Activated CD8-positive, alpha-beta memory T cell treated with anti-CD3 and anti-CD28 coated beads, Interleukin-2, amount 50 U/mL, for 24 hours (primary cell): ENCODE results near the gene KLHL34.

ENCODE experiments used
- DNase-seq: peaks from one replicate; pipeline ENCODE4 v3.0.0-alpha.2; 2020; ENCODE audit errors: extremely low read depth

The KLHL34 gene

GRCh38 chrX:21655901-21656586 lies 2.1 kb downstream of the KLHL34 start:
- DNase-seq = no peak

DNA sequence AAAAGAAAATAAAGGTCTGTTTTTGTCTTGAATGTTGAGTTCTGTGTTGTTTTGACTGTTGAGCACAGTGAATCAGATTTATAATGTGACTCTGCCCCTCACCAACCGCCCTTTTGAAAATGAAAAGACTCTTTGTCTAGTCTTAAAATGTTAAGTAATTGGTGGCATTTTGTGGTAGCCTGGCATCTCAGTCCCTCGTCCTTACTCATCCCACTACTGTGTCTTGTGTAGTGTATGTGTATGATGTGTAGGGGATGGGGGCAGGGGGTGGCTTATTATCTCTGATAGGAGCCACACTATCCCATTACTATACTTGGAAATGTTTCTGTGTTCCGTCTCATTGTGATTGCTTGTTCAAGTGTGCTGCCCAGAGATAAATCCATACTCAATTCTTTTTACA lies 12.2 kb downstream of the KLHL34 start:
- no peak for DNase-seq

DNA sequence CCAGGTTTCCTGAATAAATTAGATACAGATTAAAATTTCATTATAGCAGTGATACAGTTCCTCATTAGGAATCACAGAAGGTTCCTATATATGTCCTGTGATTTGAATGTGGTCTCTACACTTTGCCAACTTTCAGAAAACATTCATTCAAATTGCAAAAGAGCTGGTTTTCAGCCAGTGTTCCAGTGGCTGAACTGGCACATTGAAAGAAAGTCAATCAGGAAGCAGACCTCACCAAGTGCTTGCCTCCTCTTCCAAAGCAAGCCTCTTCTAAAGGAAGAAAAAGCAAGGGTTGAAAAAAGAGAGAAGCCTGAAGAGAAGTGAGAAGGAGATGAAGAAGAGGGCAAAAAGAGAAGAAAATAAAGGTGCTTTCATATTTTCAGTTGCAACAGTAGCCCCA lies 12.7 kb downstream of the KLHL34 start:
- no peak for DNase-seq

- no peak for DNase-seq
Measured at GRCh38 chrX:21639775-21640174, 18.4 kb downstream of the KLHL34 start.

- no peak for DNase-seq
Measured at GRCh38 chrX:21638311-21638710, 19.8 kb downstream of the KLHL34 start.

DNA sequence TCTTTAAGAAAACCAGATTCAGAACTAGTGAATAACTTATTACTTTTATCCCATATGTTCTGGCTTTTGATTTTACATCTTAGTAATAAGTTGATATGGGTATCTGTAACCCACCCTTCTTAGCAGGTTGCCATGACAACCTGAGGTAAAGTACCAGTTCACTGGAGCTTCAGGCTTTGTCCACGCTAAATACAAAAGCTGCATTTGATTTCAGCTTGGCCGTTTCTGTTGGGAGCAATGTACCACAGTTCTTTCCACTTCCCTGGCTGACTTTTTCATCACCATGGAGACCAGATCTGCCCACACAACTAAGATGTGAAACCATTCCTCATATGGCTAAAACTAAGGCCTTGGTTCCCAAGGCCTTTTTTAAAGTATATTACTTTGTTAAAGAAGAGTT lies 26.1 kb downstream of the KLHL34 start:
- no peak for DNase-seq

DNA sequence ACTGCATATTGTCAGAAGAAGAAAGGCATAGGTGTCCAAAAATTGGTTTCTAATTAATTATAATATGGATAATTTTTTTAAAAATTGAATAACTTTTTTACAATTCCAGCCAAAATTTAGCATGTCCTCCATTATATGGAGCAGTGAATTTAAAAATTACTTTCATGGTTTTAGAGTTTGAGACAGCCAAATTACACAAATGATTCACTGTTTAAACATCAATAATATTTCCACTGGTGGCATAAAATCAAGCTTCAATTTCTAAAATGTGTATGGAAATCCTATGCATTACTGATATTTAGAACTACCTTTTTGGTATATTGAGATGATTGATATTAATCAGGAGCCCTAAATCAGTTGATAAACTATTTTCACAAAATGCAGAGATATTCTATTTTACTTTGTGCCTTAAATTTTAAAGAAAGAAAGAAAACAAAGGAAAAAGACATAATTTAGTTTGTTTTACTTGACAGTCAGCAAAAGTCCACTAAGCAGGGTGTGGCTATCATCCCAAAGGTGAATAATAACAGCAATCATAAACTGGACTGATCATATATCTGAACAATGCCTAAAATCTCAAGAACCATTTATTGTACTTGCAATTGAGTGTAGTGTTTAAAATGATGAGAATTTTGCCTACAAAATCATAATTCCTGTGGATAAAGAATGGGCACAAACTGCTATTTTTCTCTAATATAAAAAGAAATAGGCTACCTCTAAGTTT lies 34.2 kb downstream of the KLHL34 start:
- no peak for DNase-seq

DNA sequence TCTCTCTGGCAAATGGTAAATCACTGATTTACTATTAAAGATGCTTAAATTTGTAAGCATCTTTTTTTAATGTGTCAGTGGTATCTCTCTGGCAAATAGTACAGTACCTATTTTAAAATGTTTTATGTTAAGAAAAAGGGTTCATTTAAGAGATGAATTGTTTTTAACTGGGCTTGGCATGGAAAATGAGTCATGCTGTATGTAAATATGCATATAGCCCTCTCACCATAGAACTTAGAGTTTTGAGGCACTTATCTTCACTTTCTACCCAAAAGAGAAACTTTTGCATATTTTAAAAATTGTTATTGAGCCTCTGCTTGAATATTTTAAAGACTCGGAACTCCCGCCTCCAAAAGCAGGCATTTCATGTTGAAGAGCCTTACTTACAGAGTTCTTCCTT lies 37.9 kb downstream of the KLHL34 start:
- DNase-seq = no peak

GRCh38 chrX:21616386-21616785 lies 41.7 kb downstream of the KLHL34 start:
- no peak for DNase-seq

DNA sequence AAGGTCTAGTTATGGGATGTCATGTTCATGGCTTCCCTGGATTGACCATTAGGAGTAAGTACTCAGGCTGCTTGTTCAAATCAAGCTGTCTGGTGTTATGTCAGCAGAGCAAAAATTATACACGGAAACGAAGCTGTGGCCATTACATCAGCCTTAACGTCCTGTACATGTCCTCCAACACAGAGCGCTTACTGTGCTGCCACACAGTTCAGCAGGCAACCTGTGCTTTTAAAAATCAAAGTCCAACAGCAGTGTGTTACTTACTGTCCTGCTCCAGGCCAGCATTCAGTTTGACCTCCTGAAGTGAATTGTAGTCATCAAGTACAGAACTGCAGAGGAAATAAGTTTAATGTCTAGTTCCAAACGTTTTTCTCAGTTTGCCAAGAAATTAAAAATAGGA lies 46.0 kb downstream of the KLHL34 start:
- no peak for DNase-seq

DNA sequence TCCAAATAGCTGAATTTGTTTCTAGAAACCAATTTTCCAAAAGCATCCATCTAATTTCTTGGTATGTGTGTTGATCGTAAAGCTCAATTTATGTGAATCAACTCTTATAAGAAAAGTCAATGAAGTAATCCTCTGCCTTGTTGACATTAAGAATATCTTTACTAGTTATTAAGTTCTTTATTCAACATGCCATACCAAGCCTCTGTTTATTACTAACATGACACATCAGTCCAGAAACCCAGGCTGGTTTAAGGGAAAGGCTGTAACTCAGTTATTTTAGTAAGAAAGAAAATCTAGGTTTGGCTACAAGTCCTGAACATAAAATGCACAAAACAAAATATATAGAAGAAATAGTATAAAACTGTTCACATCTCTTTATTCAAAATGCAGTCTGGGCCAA lies 48.0 kb downstream of the KLHL34 start:
- no peak for DNase-seq

DNA sequence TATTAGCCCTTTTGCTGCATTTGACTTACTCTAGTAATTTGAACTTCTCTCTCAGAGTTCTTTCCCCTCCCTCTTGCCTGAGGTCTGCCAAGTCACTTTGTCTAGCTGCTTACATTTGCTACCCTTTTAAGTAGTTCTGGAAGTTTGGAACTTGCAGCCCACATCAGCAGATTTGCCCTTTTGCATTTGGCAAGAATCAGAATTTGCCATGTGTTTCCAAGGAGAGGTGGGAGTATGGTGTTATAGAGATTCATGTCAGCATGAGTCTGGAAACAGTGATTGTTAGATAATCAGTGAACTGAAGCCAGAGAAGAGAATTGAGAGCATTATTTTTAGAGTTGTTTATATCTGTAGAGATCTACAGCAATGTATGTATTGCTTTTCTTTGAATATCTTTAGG lies 52.1 kb downstream of the KLHL34 start:
- DNase-seq = no peak
